ENCODE measurements around the gene BMPR1B.

Gene BMPR1B

DNA sequence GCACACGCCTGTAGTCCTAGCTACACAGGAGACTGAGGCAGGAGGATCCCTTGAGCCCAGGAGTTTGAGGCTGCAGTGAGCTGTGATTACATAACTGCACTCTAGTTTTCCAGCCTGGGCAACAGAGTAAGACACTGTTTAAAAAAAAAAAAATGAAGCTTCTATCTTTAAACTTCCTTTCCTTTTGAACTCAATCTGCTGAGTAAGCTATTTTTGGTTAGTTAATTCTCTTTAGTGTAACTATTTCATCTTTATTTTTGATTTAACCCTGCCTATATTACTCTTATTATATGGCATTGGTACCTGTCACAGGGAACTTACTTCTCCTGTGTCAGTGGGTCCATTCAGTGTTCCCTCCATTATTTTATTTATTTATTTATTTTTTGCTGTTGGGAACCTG is 160.8 kb downstream of the BMPR1B start:
- no peak for DNase-seq

DNA sequence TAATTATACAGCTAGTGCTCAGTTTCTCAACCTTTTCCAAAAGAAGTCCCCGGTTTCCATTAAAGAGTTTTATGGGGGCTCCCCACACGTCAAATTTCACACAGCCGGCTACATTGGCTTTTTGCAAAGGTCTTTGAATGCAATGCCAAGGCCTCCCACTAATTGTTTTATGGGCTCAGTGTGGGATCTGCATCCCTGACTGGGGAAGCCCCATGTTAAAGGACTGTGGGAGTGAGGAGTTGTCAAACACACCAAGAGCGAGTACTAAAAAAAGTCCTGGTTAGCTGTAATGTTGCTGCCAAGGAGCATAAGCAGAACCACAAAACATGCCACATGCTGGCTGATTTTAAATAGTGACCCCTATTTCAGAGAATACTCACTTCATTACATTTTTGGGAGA is 162.6 kb downstream of the BMPR1B start:
- no peak for DNase-seq

DNA sequence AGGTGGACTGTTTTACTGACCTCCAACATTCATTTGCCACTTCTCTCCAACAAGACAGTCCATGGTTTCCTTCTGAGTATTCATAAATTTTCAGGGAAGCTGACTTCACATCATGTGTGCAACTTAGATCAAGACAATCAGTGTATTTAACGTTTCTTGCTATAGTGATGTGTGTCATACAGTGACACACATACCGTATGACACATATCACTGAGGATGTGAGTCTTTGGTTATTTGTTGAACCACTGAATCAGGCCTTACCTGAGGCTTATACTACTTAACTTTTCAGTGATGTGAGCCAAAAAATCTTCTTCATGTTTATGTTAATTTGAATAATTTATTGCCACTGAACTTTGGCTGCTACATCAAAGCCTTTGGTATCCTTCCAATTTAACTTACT is 166.8 kb downstream of the BMPR1B start:
- no peak for DNase-seq

DNA sequence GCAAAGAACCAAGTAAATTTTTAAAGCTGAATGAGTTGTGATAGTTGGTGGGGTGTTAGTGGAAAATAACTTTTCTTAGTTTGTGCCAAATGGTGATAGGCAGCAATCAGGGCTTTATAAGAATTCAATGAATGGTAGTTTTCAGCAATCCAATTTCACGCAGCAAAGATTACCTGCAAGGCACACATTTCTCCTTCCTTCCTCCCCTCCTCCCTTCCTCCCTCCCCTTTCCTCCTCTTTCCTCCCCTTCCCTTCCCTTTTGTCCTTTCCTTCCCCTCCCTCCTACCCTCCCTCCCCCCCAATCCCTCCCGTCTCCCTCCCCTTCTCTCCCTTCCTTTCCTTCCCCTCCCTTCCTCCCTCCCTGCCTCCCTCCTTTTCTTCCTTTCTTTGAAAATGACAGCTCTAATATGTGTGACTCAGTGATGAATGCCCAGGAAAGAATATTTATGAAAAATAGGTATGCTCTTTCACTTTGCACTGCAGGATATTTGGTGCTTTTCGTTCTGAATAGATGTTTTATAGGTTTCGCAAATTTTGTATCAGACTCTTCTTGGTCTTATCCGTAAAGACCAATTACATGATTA is 168.1 kb downstream of the BMPR1B start:
- no peak for DNase-seq

DNA sequence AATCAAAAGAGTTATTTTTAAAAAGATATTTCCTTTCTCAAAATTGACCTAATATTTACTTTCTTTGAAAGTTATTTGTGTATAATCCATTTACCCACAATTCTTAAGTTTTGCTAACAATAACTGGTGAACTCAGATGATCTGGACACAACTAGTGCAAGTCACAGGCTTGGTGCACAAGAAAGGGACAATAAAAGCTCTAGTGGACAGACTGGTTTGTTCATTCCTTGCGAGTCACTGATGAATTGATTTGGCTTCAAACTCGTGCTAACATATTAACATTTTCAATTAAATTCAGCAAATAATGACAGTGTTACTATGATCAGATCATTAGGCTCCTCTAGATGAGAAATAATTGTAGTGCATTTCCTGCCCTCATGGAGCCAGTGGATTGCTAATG is 169.2 kb downstream of the BMPR1B start:
- no peak for DNase-seq

DNA sequence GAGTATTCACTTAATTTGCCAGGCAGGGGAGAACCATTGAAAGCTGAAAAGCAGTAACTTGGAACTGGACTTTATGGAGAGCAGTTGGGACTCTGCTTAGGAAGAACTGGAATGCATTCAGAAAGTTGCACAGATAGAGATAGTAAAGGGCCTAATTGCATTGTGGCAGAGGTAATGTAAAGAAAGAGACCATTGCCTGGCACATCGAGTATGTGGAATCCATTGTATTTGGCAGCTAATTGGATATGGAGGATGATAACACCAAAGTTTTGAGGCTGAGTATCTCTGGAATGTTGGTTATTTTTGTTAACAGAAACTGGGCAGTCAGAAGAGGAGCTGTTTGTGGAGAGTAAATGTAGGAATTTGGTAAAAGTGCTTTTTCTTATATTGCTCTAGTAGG is 169.9 kb downstream of the BMPR1B start:
- no peak for DNase-seq

DNA sequence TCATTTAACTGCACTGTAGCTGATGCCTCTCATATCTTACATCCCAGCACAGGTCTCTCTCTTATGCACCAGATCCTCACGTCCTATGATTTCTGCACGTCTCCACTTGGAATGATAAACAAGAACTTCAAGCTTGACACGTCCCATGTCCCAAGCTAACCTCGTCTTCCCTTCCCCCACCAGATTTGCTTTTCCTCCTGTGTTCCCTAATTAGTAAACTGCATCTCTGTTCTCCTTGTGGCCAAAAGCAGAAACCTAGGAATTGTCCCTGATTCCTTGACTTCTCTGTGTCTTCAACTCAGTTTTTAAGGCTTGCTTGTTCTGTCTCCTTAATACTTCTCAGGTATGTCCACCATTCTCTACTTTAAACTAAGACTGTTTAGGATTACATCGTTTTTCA is 171.9 kb downstream of the BMPR1B start:
- no peak for DNase-seq

DNA sequence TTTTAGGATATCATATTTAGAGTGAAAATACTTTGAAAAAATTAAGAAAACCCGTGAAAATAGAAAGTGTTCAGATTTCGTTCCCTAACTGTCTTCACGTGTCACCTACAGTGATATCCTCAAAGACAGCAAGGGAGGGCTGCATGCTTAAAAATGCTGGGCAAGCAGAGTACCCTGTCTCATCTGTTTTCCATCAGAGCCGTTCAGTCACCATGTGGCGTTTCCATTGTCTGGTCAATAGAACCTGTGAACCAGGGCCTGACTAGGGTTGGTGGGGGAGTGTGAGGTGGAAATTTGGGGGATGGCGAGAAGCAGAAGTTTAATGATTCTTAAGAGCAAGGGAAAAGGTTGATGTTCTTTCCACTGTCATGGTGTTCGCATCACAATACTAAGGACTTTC is 173.9 kb downstream of the BMPR1B start:
- no peak for DNase-seq

DNA sequence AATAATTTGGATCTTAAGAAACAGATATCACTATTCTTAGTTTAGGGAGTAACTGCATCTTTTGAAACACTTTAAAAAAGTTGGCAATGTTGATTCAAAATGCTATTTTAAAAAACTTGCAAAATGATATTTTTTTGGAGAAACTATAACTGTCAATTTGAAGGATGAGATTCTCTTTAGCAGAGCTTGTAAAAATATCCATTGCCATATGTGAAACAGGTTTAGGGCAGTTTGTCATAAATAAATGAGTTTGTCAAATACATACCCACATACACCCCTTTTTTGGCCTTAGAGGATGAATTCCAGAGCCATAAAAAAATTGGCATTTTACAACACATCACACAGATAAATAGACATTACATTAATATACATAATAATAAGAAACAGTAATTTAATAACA is 174.6 kb downstream of the BMPR1B start:
- no peak for DNase-seq

DNA sequence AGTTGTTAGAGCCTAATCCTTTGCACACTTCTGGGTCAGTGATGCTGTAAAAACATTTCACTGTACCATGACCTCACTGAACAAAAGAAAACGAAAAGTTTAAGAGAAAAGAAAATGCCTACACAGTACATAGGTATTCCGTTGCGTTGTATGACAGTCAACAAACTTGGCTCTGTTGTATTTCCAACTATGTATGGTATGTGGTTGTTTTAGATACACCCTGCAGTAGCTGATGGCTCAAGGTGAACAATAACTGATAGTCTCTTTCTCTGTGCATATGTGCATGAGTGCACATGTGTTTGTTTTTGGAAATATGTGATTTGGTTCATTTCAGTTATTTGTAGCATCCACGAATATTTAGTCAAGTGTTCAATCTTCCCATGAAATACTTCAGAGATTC is 176.0 kb downstream of the BMPR1B start:
- DNase-seq = no peak

DNA sequence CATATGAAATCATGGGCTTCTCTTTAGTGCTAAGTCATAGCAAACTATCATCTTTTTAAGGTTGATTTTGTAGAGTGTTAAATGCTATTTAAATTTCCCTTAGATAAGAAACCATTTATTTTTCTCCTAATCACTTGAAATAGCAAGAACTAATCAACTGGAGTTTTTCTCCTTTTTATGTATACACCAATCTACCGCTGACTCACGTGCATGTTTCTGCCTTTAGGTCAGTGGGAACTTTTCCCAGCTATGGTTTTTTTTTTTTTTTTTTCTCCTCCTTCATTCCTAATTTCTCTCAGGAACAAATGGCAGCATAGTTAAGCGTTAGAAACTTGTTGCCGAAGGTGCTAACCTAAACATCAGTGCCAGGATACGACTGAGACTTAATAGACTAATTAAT is 176.4 kb downstream of the BMPR1B start:
- DNase-seq = no peak

DNA sequence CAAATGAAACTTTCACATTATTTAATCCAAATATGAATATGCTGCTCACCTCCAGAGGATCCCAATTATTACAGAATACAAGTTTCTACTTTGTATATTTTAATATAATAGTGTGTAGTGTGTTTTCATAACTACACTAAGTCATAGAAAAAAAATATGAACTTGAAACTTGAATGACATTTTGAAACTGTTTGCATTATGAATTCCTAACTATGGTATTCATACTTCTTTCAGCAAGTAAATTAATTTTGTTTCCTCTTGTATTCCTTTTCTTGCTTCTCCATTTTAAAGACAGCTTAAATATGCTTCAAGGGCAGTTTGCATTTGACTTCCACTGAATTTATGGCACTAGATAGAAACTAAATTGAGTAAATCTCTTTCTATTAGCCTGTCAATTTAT is 177.1 kb downstream of the BMPR1B start:
- DNase-seq = no peak

DNA sequence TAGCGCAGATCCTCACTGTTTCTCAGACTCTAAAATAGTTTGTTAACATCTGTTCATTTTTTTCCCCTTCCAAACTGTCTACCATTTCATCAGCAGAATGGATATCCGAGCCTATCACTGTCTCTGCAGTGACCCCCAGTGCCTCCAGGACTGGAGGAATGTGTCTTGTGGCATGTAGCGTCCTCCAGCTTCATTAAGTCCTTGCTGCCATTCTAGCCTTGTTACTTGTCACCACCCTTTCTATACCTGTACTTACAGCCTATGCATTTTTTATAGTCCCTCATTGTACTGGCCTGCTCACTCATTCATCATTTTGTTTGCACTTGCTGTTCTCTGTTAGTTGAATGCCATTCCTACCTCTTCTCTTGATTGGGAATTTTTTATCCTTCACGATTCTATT is 179.1 kb downstream of the BMPR1B start:
- no peak for DNase-seq

DNA sequence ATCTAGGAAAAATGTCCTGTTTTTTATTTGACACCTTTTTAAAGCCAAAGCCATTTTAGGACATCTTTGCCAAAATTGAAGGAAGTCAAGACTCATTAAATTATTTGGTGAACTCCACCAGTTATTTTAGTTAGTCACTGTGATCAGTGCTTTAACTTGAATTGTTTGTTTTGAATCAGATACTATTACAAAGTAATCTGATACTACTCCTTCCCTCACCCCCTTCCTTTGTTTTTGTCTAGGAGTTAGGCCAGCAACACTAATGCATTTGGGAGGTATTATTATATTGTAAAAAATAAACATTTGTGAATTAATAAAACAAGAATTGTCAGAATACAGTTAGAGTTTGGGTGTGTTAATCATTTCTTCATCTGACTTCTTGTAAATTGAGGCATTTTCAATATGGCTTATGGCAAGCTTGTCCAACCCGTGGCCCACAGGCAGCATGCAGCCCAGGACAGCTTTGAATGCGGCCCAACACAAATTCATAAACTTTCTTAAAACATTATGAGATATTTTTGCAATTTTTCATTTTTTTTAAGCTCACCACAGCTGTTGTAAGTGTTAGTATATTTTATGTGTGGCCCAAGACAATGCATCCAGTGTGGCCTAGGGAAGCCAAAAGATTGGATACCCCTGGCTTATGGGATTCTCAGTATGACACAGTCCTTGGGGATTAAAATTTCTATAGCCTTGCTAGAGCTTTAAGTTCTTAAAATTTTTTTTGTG is 182.2 kb downstream of the BMPR1B start:
- no peak for DNase-seq

DNA sequence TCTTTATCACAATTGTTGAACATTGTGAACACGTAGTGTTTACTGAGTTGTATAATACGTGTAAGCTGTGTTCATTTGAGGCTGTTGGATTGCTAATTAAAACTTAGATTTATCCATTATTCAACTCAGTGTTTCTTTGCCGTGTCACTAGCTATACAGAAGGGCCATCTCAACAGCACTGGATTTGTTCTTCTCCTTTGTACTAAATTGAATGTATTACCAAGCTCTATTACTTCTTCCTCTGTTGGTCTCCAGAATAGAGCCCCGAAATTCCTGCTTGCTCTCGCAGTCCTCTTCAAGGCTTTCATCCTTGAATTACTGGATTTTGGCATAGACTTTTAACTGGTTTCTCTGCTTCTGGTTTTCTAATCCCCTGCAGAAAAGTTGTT is 182.8 kb downstream of the BMPR1B start:
- DNase-seq = no peak

DNA sequence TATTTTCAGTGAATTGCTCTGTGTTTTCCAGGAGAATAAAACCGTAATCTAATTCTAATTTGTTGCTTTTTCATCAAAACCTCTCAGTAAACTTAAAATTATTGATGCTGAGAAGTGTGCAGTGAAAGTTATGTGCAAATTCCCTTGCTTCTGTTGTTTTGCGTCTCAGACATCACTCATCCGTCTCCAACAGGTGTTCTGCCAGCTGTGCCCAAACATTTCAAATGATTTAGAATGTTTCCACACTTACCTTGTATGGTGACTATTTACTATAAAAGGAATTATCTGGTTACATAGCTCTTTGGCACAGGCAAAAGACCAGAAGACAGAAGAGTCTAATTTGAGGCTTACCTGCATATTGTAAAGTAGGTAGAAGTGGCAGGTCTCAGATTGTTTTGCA is 184.0 kb downstream of the BMPR1B start:
- no peak for DNase-seq

DNA sequence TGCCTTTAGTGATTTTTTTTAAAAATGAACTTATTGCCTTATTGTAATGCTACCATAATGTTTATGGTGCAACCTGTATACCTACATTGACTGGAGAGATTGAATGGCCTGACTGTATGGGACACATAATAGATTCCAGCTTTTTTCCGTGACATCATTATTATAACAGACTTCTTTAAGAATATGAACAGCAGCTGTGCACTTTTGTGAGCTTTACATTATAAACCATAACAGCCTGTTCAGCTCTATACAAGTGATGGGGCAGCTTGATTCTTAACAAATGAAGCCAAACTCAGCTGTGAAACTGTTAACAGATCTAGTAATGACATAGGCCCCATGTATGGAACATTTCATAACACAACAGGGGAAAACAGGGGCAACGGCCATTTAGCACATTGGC is 187.0 kb downstream of the BMPR1B start:
- no peak for DNase-seq

DNA sequence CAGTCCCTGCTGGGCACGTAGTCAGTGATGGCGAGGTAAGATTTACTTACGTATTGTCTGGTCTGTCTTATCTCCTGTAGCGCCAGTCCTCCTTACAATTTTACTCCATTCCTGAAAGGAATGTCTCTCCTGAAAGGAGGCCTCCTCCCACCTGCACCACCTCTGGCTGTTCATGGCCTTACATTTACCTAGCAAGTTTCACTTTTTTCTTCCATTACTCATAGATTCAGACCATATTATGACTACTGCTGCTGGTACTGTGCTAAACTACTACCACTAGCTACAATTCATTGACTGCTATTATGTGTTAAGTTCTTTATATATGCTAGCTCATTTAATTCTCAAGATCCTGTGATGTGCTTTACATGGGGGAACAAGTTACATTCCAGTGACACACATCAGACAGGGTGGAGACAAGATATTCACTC is 189.9 kb downstream of the BMPR1B start:
- DNase-seq = no peak

DNA sequence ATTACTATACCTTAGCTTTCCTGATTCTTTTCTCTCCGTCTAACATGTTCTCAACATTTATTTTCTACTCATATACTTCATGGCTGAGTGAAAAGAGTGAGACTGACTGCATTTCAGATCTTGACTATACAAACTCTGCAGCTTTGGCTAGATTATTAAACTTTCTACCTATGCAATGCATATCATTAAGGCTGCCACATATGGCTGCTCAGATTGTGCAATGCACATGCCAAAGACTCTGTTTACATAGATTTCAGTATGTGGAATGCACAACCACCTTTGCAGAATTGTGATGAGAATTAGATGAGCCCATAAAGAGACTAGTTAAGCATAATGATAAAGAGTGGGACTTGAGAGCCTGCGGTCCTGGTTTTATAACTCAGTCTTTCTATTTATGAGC is 196.5 kb downstream of the BMPR1B start:
- no peak for DNase-seq

DNA sequence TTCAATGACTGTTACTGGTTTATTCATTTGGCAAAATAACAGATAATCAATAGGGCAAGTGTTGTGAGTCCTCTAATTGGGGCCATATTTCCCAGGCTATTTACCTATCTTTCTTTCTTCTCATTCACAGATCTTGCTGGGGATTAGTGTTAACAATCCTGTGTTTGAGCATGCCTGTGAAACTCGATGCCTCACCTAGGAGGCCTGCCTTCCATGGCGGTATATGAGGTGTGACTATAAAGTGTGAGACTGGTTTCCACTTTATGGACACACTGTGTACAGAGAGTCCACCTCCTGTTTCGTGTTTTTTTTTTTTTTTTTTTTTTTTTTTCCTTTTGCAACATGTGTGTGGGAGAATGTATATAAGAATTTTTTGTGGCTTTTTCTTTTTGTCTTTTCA is 199.3 kb downstream of the BMPR1B start:
- no peak for DNase-seq

DNA sequence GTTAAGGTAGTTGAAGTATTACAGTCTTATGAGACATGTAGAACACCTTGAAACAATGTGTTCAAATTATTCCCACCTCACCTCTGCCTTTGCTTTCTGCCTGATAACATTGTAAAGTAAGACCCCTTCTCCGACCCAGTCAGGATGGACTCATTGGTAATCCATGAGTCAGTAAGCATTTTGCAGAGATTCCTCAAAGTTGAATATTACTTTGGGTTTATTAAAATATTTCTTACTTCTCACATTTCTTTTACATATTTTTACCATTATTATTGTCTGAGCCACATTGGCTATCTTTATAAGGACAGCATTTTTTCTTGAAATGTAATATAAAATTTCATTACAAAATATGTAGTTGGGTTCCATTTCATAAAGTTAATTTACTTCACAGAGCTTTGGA is 201.6 kb downstream of the BMPR1B start:
- no peak for DNase-seq

DNA sequence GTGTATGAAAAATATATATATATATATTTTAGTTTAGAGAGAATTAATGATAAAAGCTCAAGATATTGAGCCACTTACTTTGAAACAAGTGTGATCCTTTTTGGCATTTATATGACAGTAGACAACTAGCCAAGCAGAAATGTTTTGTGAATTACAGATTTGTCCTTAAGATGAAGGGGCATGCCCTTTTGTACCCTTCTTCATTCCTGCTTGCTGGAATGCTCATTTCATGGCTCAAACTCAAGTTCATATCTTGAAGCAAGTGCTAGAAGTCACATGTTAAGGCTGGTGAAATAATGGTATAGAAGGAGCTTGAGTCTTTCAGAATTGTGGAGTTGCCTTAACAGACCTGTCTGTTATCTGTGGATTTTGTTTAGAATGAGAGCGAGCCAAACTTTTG is 203.0 kb downstream of the BMPR1B start:
- DNase-seq = no peak

DNA sequence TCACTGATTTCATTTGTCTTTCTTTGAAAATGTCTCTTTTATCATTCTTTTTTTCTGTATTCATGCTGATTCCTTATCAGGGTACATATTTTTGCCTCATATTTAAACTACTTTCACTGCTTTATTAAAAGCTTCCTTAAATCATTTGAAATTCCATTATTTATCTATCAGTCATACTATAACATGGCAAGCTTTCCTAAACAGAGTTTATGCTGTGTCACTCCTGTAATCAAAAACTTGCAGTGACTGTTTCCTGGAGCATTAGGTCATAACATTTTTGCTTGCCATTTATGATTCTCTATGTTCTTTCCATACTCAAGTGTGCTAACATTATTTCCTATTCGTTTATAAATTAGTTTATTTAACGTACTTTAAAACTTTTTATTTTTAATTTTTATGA is 203.7 kb downstream of the BMPR1B start:
- DNase-seq = no peak

DNA sequence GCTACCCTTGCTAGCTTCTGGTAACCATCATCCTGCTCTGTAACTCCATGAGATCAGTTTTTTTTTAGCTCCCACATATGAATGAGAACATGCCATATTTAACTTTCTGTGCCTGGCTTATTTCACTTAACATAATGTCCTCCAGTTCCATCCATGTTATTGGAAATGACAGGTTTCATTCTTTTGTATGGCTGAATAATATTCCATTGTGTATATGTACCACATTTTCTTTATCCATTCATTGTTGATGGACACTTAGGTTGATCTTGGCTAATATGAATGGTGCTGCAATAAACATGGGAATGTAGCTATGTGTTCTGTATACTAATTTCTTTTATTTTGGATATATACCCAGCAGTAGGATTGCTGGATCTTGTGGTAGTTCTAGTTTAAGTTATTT is 204.7 kb downstream of the BMPR1B start:
- DNase-seq = no peak

DNA sequence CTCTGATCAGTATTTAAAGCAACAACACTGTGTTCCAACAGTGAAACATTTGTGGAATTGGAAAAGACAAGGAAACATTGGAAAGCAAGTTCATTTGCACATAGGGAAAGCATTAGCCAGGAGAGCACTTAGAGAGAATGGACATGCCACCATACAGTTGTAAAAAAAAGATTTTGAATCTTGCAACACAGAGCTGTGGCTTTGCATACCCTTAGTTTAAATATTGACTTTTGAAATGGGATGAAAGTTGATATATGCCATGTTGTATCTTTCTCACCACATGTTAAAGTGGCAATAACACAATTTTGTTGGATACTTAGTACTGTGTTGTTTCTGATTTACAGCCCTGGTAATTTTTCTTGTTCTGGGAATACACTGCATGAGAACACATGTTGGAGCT is 208.1 kb downstream of the BMPR1B start:
- no peak for DNase-seq

All from activated CD4-positive, alpha-beta T cell treated with anti-CD3 and anti-CD28 coated beads for 4 hours (primary cell).